ENCODE results near the gene MRI1.

DNA sequence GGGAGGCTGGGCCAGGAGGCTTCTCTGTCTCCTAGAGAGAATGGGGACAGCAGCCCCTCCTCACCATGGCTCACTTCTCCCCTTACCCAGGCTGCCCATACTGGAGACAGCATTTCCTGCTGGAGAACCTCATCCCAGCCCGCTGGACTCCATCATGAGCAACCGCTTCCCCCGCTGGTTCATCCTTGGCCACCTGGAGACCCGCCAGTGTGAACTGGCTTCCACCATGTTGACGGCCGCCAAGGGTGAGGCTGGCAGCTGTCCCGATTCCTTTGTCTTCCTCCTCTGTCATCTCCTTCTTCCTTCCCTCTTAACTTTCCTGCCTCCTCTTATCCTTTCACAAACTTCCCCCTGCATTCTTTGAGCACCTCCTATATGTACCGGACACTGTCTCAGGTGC is 58.9 kb downstream of the MRI1 start:
- TF ChIP-seq TCF7L2 (IDR thresholded peaks at IDR 0.05; ENCODE audit: borderline replicate concordance, extremely low read depth, insufficient read depth, insufficient read length): no peak
- TF ChIP-seq, protein P1, sequence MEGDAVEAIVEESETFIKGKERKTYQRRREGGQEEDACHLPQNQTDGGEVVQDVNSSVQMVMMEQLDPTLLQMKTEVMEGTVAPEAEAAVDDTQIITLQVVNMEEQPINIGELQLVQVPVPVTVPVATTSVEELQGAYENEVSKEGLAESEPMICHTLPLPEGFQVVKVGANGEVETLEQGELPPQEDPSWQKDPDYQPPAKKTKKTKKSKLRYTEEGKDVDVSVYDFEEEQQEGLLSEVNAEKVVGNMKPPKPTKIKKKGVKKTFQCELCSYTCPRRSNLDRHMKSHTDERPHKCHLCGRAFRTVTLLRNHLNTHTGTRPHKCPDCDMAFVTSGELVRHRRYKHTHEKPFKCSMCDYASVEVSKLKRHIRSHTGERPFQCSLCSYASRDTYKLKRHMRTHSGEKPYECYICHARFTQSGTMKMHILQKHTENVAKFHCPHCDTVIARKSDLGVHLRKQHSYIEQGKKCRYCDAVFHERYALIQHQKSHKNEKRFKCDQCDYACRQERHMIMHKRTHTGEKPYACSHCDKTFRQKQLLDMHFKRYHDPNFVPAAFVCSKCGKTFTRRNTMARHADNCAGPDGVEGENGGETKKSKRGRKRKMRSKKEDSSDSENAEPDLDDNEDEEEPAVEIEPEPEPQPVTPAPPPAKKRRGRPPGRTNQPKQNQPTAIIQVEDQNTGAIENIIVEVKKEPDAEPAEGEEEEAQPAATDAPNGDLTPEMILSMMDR (IDR thresholded peaks at IDR 0.05 in 2 of 3, conservative IDR thresholded peaks at IDR 0.05 in 1 of 3; ENCODE audit: borderline replicate concordance in 1 of 3, insufficient read depth in 1 of 3, low read depth in 2 of 3, low read length in 2 of 3): no peak
- no peak for TF ChIP-seq POLR2A (IDR thresholded peaks at IDR 0.05; ENCODE audit: borderline replicate concordance, extremely low read depth, insufficient read depth, insufficient read length)
- TF ChIP-seq ZFX (IDR thresholded peaks at IDR 0.05): no peak
- no peak for TF ChIP-seq RAD21 (IDR thresholded peaks at IDR 0.05; ENCODE audit: low read depth)
- TF ChIP-seq POLR2AphosphoS5 (IDR thresholded peaks at IDR 0.05; ENCODE audit: low read depth, low read length): no peak
- no peak for TF ChIP-seq SIN3A (IDR thresholded peaks at IDR 0.05; ENCODE audit: low read depth)
- TF ChIP-seq ZNF274 (IDR thresholded peaks at IDR 0.05; ENCODE audit: low read depth, low read length): no peak
- TF ChIP-seq YY1 (IDR thresholded peaks at IDR 0.05; ENCODE audit: extremely low read depth, insufficient replicate concordance, low read depth, low read length): no peak
- TF ChIP-seq, protein P2, sequence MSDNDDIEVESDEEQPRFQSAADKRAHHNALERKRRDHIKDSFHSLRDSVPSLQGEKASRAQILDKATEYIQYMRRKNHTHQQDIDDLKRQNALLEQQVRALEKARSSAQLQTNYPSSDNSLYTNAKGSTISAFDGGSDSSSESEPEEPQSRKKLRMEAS (IDR thresholded peaks at IDR 0.05): no peak
- no peak for TF ChIP-seq EZH2 (IDR thresholded peaks at IDR 0.05)
- TF ChIP-seq, protein P3, sequence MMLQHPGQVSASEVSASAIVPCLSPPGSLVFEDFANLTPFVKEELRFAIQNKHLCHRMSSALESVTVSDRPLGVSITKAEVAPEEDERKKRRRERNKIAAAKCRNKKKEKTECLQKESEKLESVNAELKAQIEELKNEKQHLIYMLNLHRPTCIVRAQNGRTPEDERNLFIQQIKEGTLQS (IDR thresholded peaks at IDR 0.05): no peak
